ENCODE results near the gene CFAP74.

Gene CFAP74

DNA sequence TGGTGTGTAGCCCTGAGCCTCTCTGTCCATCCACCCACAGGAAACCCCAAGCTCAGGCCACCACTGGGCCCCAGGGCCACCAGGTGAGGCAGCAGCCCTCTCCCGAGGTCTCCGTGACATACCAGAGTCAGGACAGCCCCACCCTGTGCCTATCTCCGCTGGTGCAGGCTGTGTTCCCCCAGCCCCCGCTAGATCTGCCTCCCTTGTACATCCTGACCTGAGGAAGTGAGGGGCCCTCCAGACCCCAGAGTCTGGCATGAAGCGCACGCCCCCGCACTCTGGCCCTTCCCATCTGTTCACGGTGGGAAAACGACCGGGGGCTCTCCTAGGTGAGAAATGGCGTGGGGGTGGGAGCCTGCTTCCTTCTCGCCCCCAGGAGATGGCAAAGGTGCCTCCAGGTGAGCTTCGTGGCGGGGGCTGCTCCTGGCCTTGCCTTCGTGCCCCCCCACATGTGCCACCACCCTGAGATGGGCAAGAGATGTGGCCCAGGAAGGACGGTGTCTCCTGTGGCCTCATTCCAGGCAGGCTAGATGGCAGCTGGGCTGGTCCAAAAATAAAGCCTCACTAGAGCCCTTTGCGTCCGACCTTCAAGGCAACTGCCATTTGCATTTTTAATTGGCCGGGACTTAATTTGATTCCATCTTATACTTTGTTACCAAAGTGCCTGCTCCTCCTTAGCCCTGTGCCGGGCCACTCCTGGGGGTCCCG, 18.6 kb upstream of the CFAP74 start:
- TF ChIP-seq, protein P1, sequence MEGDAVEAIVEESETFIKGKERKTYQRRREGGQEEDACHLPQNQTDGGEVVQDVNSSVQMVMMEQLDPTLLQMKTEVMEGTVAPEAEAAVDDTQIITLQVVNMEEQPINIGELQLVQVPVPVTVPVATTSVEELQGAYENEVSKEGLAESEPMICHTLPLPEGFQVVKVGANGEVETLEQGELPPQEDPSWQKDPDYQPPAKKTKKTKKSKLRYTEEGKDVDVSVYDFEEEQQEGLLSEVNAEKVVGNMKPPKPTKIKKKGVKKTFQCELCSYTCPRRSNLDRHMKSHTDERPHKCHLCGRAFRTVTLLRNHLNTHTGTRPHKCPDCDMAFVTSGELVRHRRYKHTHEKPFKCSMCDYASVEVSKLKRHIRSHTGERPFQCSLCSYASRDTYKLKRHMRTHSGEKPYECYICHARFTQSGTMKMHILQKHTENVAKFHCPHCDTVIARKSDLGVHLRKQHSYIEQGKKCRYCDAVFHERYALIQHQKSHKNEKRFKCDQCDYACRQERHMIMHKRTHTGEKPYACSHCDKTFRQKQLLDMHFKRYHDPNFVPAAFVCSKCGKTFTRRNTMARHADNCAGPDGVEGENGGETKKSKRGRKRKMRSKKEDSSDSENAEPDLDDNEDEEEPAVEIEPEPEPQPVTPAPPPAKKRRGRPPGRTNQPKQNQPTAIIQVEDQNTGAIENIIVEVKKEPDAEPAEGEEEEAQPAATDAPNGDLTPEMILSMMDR (IDR thresholded peaks at IDR 0.05; ENCODE audit: low read depth, low read length) = no peak
- no peak overlapping the region for H3K4me3 ChIP-seq (ENCODE audit: low read depth, low read length)

DNA sequence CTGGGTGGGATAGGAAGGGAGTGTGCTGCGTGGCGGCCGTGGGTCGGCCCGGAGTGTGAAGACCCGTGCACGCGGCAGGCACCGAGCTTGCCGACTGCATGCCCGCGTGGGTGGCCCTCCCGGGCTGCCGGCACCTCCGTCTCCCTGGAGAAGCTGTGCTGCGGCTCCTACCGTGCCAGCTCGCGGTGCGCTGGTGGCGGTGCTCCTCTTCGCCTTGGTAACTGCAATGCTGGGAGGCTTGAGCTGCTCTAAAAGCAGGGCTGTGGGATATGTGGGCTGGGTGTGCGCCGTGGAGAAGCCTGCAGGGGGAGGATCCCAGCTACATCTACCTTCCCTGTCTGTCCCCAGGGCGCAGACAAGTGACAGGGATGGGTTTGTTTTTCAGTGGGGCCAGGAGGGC, 18.0 kb upstream of the CFAP74 start:
- H3K4me3 ChIP-seq (ENCODE audit: low read depth, low read length) = no peak overlapping the region
- TF ChIP-seq, protein P1 (IDR thresholded peaks at IDR 0.05; ENCODE audit: low read depth, low read length) = no peak

DNA sequence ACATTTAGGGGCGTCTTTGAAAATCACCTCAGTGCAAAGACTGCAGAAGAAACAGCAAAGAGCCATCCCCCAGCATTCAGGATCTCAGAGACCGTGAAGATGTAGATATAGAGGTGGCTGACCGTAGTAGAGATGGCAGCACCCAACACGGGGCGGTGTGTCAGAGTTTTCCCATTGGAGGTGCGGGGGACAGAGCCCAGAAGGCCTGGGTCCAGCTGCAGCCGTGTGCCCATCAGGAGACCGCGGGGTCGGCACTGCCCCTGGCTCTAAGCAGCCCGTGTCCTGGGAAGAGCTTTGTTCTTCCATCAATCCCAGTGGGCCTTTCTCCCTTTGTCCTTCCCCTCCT, 16.7 kb upstream of the CFAP74 start:
- H3K4me3 ChIP-seq (ENCODE audit: low read depth, low read length) = no peak overlapping the region
- TF ChIP-seq, protein P1 (IDR thresholded peaks at IDR 0.05; ENCODE audit: low read depth, low read length) = no peak

DNA sequence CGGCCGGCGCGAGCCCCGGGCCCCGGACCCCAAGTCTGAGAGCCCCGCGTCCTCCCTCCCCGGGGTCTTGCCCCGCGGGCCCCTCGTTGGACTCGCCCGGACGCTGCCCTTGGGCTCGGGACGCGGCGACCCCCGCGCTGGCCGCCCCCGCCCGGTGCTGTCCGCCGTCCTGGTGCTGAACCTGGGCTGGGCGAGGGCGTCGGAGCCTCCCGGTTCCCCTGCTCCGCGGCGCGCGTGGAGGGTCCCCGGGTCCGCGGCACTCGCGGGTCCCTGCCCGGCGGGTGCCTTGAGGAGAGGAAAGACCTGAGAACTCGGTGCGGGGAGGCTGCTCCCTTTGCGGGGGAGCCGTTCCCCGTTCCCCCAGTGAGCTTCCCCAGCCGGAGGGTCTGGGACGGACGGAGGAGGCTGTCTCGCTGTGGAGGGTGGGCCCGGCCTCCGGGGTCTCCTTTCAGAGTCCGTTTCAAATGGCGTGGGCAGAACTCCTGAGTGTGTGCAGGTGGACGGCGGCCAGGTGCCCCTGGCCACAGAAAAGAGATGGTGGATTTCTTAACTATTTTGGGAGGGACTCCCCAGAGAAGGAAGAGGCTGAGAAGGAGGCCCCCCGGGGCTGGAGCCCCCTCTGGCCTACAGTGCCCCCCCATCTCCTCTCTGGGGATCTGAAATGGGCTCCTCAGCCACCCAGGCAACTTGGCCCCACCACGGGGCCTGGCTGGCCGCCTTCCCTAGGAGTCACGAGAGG, 16.2 kb upstream of the CFAP74 start:
- TF ChIP-seq, protein P1 (IDR thresholded peaks at IDR 0.05; ENCODE audit: low read depth, low read length) = no peak
- no peak overlapping the region for H3K4me3 ChIP-seq (ENCODE audit: low read depth, low read length)

DNA sequence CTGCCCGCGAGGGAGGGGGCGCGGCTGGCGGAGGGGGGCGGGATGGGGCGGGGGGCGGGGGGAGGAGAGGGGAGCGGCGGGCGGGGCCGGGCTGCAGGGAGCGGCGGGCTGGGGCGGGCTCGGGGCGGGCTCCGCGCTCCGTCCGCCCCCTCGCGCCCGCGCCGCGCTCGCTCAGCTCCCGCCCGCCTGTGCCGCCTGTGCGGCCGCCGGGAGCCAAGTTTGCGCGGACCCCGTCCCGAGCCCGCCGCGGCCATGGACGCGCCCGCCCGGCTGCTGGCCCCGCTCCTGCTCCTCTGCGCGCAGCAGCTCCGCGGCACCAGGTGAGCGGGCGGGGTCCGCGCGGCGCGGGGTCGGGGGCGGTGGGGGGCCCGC, 15.6 kb upstream of the CFAP74 start, which contains the start of gene GABRD:
TSS of gene GABRD (plus strand) at position 174 of the 372 bp plus-strand sequence. CDS start at position 253, 79 bp downstream.
- no peak within 1 kb of the TSS for H3K4me3 ChIP-seq (ENCODE audit: low read depth, low read length)
- TF ChIP-seq, protein P1 (IDR thresholded peaks at IDR 0.05; ENCODE audit: low read depth, low read length) = no peak

DNA sequence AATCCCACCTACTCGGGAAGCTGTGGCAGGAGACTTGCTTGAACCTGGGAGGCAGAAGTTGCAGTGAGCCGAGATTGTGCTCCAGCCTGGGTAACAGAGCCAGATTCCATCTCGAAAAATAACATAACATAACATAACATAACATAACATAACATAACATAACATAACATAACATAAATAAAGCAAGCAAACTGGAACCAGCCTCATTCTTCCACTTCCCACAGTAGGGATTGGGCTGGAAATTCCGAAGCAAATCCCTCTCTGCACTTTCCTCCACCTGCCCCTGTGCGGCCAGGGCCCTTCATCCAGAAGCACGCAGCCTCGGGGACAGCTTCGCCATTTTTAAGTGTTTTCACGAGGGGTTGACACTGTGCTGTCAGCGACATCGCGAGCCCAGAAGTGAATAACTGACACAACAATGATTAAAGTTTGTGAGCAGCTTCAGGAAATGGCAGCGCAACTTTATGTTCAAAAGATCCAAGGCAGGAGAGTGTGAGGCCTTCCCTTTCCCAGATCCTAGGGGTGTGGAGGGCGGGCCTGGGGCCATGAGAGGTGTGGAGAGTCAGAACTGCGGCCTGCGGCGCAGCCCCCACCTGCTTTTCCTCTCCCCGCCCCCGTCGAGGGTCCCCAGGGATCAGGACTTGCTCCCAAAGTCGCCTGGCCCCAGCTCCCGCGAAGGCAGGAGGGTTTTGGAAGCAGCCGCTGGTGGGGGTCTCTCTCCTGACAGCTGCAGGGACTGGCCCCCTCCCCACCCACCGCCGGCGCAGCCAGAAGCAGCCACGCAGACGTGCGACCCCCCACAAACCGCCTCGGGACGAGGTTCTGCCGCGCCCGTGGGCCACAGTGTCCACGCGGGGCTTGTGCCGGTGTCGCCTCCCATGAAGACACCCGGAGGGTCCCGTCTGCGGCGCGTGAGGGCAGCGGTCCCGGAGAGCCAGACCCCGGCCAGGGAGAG, 14.9 kb upstream of the CFAP74 start:
- TF ChIP-seq, protein P1 (IDR thresholded peaks at IDR 0.05; ENCODE audit: low read depth, low read length) = no peak
- H3K4me3 ChIP-seq (ENCODE audit: low read depth, low read length) = no peak overlapping the region

Measured in WI38 (cell line).